Loucy (cell line): Measurements from ENCODE around the gene ILK.

ENCODE experiments used
- H2AFZ ChIP-seq: fragments of 200-600 bp; sonication (generic); 2 replicates; pipeline ENCODE4 v1.6.0; 2016; ENCODE audit warnings: antibody characterized with exemption, mild to moderate bottlenecking, low read length, moderate library complexity
- H3F3A ChIP-seq: fragments of 200-600 bp; 2 replicates; pipeline ENCODE4 v1.6.0; 2016; ENCODE audit warnings: antibody characterized with exemption, low read depth, mild to moderate bottlenecking
- H3K27me3 ChIP-seq: fragments of 200-600 bp; sonication (generic); 2 replicates; pipeline ENCODE4 v1.6.1; 2014; ENCODE audit warnings: low read length, mild to moderate bottlenecking; ENCODE audit not compliant: insufficient read depth, poor library complexity, severe bottlenecking
- H3K36me3 ChIP-seq: fragments of 200-600 bp; sonication (generic); 2 replicates; pipeline ENCODE4 v1.6.1; 2016; ENCODE audit warnings: low read length; ENCODE audit not compliant: insufficient read depth
- H3K4me1 ChIP-seq: fragments of 200-600 bp; sonication (generic); 2 replicates; pipeline ENCODE4 v1.5.1; 2014; ENCODE audit warnings: low read length, mild to moderate bottlenecking; ENCODE audit not compliant: insufficient read depth, poor library complexity, severe bottlenecking
- H3K4me2 ChIP-seq: fragments of 200-600 bp; sonication (generic); 2 replicates; pipeline ENCODE4 v1.6.0; 2014; ENCODE audit warnings: antibody characterized with exemption, low read length, low read depth, mild to moderate bottlenecking; ENCODE audit not compliant: poor library complexity, severe bottlenecking
- H3K4me3 ChIP-seq: fragments of 200-600 bp; sonication (generic); 2 replicates; pipeline ENCODE4 v1.5.1; 2014; ENCODE audit warnings: low read length, mild to moderate bottlenecking, mixed read lengths; ENCODE audit not compliant: poor library complexity, severe bottlenecking
- H3K79me2 ChIP-seq: fragments of 200-600 bp; sonication (generic); 2 replicates; pipeline ENCODE4 v1.6.1; 2014; ENCODE audit warnings: low read length; ENCODE audit not compliant: insufficient read depth
- H3K9ac ChIP-seq: fragments of 200-600 bp; sonication (generic); 2 replicates; pipeline ENCODE4 v1.6.0; 2014; ENCODE audit warnings: mild to moderate bottlenecking, low read depth, low read length, moderate library complexity; ENCODE audit not compliant: poor library complexity, severe bottlenecking
- H3K9me2 ChIP-seq: fragments of 200-600 bp; sonication (generic); replicated peaks from 2 replicates; pipeline ENCODE4 v1.6.1; 2016; ENCODE audit warnings: low read depth, low read length, mixed read lengths
- H3K9me3 ChIP-seq: fragments of 200-600 bp; sonication (generic); 2 replicates; pipeline ENCODE4 v1.6.1; 2014; ENCODE audit warnings: mild to moderate bottlenecking, antibody characterized with exemption, low read length, low read depth; ENCODE audit not compliant: insufficient read depth
- H4K20me1 ChIP-seq: fragments of 200-600 bp; sonication (generic); 2 replicates; pipeline ENCODE4 v1.6.0; 2014; ENCODE audit warnings: antibody characterized with exemption, low read length, mild to moderate bottlenecking; ENCODE audit not compliant: insufficient read depth, poor library complexity, severe bottlenecking
- CTCF ChIP-seq: fragments of 200-600 bp; sonication (generic); conservative IDR thresholded peaks from 2 replicates; pipeline ENCODE4 v1.5.1; 2014; ENCODE audit warnings: mild to moderate bottlenecking, antibody characterized with exemption, low read length
- EZH2phosphoT487 ChIP-seq: fragments of 200-600 bp; IDR thresholded peaks from 2 replicates; pipeline ENCODE4 v1.6.1; 2018; ENCODE audit warnings: antibody characterized with exemption, mild to moderate bottlenecking, moderate library complexity, borderline replicate concordance

Gene ILK

GRCh38 chr11:6658647-6659046 lies 55.1 kb downstream of the ILK start:
- no peaks in the 10 kb centered on the region for H4K20me1 ChIP-seq
- H3K4me3 ChIP-seq: no peak overlapping the region
- TF ChIP-seq EZH2phosphoT487 (no peak), CTCF (no peak)
- H3K4me2 ChIP-seq: no peak overlapping the region
- no peaks in the 10 kb centered on the region for H3K79me2 ChIP-seq
- H2AFZ ChIP-seq: no peak overlapping the region
- no peaks in the 10 kb centered on the region for H3K4me1 ChIP-seq
- no peaks in the 10 kb centered on the region for H3K9me2 ChIP-seq
- H3K36me3 ChIP-seq: no peaks in the 10 kb centered on the region
- no peaks in the 10 kb centered on the region for H3F3A ChIP-seq
- H3K27me3 ChIP-seq: no peaks in the 10 kb centered on the region
- no peak overlapping the region for H3K9ac ChIP-seq
- no peaks in the 10 kb centered on the region for H3K9me3 ChIP-seq
